ENCODE results near the gene NUBPL. TPM values are rescaled to one million over a fixed set of nuclear protein-coding genes. Genes with fewer than 3 reads are reported as not detected.

Gene NUBPL
- 10 to 100 TPM in 1 of 6 donors, 1 to 10 TPM in 5; 3.2 to 15.2 (median 8.2) TPM for total RNA-seq

GRCh38 chr14:31561155-31561846 is at the start of gene NUBPL:
Gene NUBPL, plus strand, starts transcription at chr14:31561404. Its CDS starts 36 bp downstream, at chr14:31561440.
- peaks cover 5 to 16% (median 7%) of the 10 kb centered on the region in 4 donors for H3K4me1 ChIP-seq
- DNase-seq (peak; percentile 94 to 99), ATAC-seq (ENCODE audit: low FRiP score in 2 of 2) (peak; percentile 93 to 99)
- 0% methylated on average over 13 to 28 of the region's 34 CpGs for WGBS, 2 donors
- H3K36me3 ChIP-seq: peaks cover 0 to 3% (median 0%) of the 10 kb centered on the region in 4 donors
- peak within 1 kb of the TSS; percentile 67 to 96 (median 80) for H3K4me3 ChIP-seq
- TF ChIP-seq, protein P1, sequence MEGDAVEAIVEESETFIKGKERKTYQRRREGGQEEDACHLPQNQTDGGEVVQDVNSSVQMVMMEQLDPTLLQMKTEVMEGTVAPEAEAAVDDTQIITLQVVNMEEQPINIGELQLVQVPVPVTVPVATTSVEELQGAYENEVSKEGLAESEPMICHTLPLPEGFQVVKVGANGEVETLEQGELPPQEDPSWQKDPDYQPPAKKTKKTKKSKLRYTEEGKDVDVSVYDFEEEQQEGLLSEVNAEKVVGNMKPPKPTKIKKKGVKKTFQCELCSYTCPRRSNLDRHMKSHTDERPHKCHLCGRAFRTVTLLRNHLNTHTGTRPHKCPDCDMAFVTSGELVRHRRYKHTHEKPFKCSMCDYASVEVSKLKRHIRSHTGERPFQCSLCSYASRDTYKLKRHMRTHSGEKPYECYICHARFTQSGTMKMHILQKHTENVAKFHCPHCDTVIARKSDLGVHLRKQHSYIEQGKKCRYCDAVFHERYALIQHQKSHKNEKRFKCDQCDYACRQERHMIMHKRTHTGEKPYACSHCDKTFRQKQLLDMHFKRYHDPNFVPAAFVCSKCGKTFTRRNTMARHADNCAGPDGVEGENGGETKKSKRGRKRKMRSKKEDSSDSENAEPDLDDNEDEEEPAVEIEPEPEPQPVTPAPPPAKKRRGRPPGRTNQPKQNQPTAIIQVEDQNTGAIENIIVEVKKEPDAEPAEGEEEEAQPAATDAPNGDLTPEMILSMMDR (IDR thresholded peaks at IDR 0.05): peak in 2 of 6 experiments; percentile 20 to 24
- TF ChIP-seq EP300 (IDR thresholded peaks at IDR 0.05): peak in 1 of 4 donors; percentile 47
- TF ChIP-seq POLR2AphosphoS5 (IDR thresholded peaks at IDR 0.05): peak; percentile 92
- TF ChIP-seq POLR2A (IDR thresholded peaks at IDR 0.05): peak in 2 of 4 donors; percentile 70 to 79
- H3K27me3 ChIP-seq: no peaks in the 10 kb centered on the region
- no peaks in the 10 kb centered on the region for H3K9me3 ChIP-seq
- H3K27ac ChIP-seq: peak within 1 kb of the TSS; percentile 82 to 90 (median 86)

DNA sequence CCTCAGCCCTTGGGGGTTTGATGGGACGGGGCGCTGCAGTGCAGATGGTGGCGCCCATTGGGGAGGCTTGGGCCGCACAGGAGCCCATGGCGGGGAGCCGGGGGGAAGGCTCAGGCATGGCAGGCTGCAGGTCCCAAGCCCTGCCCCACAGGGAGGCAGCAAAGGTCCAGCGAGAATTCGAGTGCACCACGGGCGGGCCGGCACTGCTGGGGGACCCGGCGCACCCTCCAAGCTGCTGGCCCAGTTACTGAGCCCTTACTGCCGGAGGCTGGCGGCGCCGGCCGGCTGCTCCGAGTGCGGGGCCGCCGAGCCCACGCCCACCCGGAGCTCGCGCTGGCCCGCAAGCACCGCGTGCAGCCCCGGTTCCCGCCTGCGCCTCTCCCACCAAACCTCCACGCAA is 34.1 kb upstream of the NUBPL start:
- Histone ChIP-seq H3K4me1 (no peaks in the 10 kb centered on the region), H3K36me3 (no peaks in the 10 kb centered on the region), H3K27me3 (no peaks in the 10 kb centered on the region), H3K4me3 (no peak overlapping the region), H3K27ac (no peak overlapping the region), H3K9me3 (no peaks in the 10 kb centered on the region)
- ATAC-seq (ENCODE audit: low FRiP score in 2 of 2) (no peak), DNase-seq (peak in 1 of 2 donors; percentile 72)
- TF ChIP-seq POLR2AphosphoS5 (IDR thresholded peaks at IDR 0.05) (no peak), EP300 (IDR thresholded peaks at IDR 0.05) (no peak), POLR2A (IDR thresholded peaks at IDR 0.05) (no peak)
- TF ChIP-seq, protein P1 (IDR thresholded peaks at IDR 0.05): no peak
- 95 to 96% methylated on average over 22 to 31 of the region's 33 CpGs for WGBS, 2 donors

GRCh38 chr14:31527546-31527945 is 33.7 kb upstream of the NUBPL start:
- TF ChIP-seq, protein P1 (IDR thresholded peaks at IDR 0.05): no peak
- TF ChIP-seq EP300 (IDR thresholded peaks at IDR 0.05): no peak
- no peak for TF ChIP-seq POLR2A (IDR thresholded peaks at IDR 0.05)
- no peak for TF ChIP-seq POLR2AphosphoS5 (IDR thresholded peaks at IDR 0.05)
- ATAC-seq (ENCODE audit: low FRiP score in 2 of 2) (no peak), DNase-seq (no peak)
- no peak overlapping the region for H3K27ac ChIP-seq
- no peaks in the 10 kb centered on the region for H3K4me1 ChIP-seq
- no peaks in the 10 kb centered on the region for H3K36me3 ChIP-seq
- no peaks in the 10 kb centered on the region for H3K9me3 ChIP-seq
- no peaks in the 10 kb centered on the region for H3K27me3 ChIP-seq
- H3K4me3 ChIP-seq: no peak overlapping the region
- WGBS, 2 donors: 91 to 93% methylated on average over 5 to 8 of the region's 8 CpGs

- Histone ChIP-seq H3K27ac (no peak overlapping the region), H3K27me3 (no peaks in the 10 kb centered on the region), H3K4me3 (no peak overlapping the region), H3K4me1 (no peaks in the 10 kb centered on the region), H3K9me3 (no peaks in the 10 kb centered on the region), H3K36me3 (no peaks in the 10 kb centered on the region)
- ATAC-seq (ENCODE audit: low FRiP score in 2 of 2) (no peak), DNase-seq (no peak)
- TF ChIP-seq POLR2AphosphoS5 (IDR thresholded peaks at IDR 0.05): no peak
- no peak for TF ChIP-seq EP300 (IDR thresholded peaks at IDR 0.05)
- TF ChIP-seq POLR2A (IDR thresholded peaks at IDR 0.05): no peak
- TF ChIP-seq, protein P1 (IDR thresholded peaks at IDR 0.05): no peak
- 37 to 60% methylated on average over 1 of the region's 1 CpG for WGBS, 2 donors
Measured at GRCh38 chr14:31529053-31529452, 32.2 kb upstream of the NUBPL start.
